ENCODE data around the gene EMC8.

The EMC8 gene

DNA sequence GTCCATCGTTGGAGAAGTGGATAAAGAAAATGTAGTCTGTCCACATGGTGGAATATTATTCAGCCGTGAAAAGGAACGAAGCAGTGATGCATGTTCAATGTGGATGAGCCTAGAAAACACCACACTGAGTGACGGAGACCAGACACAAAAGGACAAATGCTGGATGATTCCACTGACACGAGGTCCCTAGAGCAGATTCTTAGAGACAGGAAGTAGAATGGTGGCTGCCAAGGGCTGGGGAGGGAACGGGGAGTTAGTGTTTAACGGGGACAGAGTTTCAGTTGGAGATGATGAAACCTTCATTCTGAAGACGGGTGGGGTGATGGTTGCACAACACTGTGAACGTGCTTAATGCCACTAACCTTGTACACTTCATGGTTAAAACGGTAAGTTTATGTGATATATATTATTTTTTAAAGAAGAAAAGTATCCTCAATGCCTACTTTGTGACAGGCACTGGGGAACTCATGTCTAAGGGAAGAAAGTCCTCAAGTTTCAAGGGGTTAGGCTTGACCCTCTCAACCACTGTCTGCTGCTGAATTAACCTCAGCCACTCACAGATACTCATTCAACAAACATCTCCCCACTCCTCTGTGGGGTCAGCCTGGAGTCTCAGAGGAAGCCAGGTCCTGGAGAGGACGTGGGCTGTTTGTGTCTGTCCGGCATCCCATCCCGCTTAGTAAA lies 66.0 kb downstream of the EMC8 start:
- TF ChIP-seq FOXP2 (optimal IDR thresholded peaks at IDR 0.05; ENCODE audit: control extremely low read depth, extremely low read length, insufficient read depth) = no peak
- TF ChIP-seq EZH2 (IDR thresholded peaks at IDR 0.05) = no peak
- no peak for TF ChIP-seq POLR2AphosphoS5 (IDR thresholded peaks at IDR 0.05; ENCODE audit: borderline replicate concordance, low read depth, low read length)
- Histone ChIP-seq H3K9ac (ENCODE audit: insufficient read length) (no peak overlapping the region), H3K4me3 (no peak overlapping the region), H3K36me3 (ENCODE audit: insufficient read depth, low read length) (no peaks in the 10 kb centered on the region), H3K9me3 (ENCODE audit: low read depth, low read length) (no peaks in the 10 kb centered on the region), H3K27ac (no peak overlapping the region)
- no peak for DNase-seq (ENCODE audit: low read depth, low spot score)

DNA sequence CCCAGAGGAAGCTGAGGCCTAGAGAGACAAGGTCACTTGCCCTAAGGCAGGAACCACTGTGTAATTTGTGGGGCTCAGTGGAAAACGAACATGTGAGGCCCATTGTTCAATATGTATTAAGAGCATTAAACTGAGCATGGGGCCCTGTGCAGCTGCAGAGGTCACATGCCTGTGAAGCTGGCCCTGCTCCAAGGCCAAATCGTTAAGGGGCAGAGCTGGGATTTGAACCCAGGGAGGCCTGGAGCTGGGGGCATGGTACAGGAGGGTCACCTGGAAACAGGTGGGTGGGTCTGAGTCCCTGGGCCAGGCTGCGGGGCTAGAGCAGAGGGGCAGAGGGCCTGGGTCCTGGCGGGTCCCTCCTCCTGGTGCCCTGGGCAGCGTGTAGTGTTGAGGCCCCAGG lies 68.2 kb downstream of the EMC8 start:
- Histone ChIP-seq H3K27ac (no peak overlapping the region), H3K4me3 (no peak overlapping the region), H3K9ac (ENCODE audit: insufficient read length) (no peak overlapping the region), H3K9me3 (ENCODE audit: low read depth, low read length) (no peaks in the 10 kb centered on the region), H3K36me3 (ENCODE audit: insufficient read depth, low read length) (no peaks in the 10 kb centered on the region)
- no peak for DNase-seq (ENCODE audit: low read depth, low spot score)
- TF ChIP-seq EZH2 (IDR thresholded peaks at IDR 0.05) (no peak), FOXP2 (optimal IDR thresholded peaks at IDR 0.05; ENCODE audit: control extremely low read depth, extremely low read length, insufficient read depth) (no peak), POLR2AphosphoS5 (IDR thresholded peaks at IDR 0.05; ENCODE audit: borderline replicate concordance, low read depth, low read length) (no peak)

DNA sequence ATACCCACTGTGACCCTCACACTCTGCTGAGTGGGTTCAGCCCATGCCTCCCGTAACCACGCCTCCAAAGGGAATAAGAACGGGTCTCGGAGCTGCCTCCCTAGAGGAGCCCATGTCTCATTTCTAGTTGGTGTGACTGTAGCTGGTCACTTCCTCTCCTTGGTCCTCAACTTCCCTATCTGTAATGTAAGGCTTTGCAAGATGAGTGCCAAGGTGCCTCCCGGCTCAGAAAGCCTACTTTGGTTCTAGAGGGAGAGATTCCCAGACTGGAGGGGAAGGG lies 69.2 kb downstream of the EMC8 start:
- DNase-seq (ENCODE audit: low read depth, low spot score) = no peak
- TF ChIP-seq FOXP2 (optimal IDR thresholded peaks at IDR 0.05; ENCODE audit: control extremely low read depth, extremely low read length, insufficient read depth) (no peak), EZH2 (IDR thresholded peaks at IDR 0.05) (no peak), POLR2AphosphoS5 (IDR thresholded peaks at IDR 0.05; ENCODE audit: borderline replicate concordance, low read depth, low read length) (no peak)
- Histone ChIP-seq H3K4me3 (no peak overlapping the region), H3K27ac (no peak overlapping the region), H3K9ac (ENCODE audit: insufficient read length) (no peak overlapping the region), H3K9me3 (ENCODE audit: low read depth, low read length) (no peaks in the 10 kb centered on the region), H3K36me3 (ENCODE audit: insufficient read depth, low read length) (no peaks in the 10 kb centered on the region)

DNA sequence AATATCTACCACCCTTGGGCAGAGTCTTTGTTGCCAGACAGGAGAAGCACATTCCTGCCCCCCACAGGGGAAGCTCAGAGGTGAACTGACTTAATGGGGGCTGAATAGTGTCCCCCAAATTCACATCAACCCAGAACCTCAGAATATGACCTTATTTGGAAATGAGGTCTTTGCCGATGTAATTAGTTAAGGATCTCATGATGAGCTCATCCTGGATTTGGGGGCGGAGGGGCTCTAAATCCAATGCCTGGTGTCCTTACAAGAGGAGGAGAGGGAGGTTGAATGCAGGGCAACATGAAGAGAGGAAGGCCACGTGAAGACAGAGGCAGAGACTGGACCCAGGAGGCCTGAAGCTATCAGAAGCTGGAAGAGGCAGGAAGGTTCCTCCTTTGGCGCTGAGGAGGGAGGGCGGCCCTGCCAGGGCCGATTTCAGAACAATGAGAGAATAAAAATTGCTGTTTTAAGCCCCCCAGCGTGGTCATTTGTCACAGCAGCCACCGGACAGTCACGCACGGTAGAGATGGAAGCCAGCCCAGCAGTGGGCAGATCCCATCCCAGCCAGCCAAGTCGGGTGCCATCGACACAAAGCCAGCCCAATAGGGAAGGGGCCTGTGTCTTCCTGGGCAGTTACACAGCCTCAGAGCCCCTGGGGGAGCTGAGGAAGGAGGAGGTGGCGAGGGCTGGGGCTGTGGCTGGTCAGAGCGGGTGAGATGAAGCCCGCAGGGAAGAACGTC lies 69.7 kb downstream of the EMC8 start:
- Histone ChIP-seq H3K9me3 (ENCODE audit: low read depth, low read length) (no peaks in the 10 kb centered on the region), H3K27ac (no peak overlapping the region), H3K4me3 (no peak overlapping the region), H3K9ac (ENCODE audit: insufficient read length) (no peak overlapping the region), H3K36me3 (ENCODE audit: insufficient read depth, low read length) (no peaks in the 10 kb centered on the region)
- no peak for TF ChIP-seq EZH2 (IDR thresholded peaks at IDR 0.05)
- no peak for TF ChIP-seq POLR2AphosphoS5 (IDR thresholded peaks at IDR 0.05; ENCODE audit: borderline replicate concordance, low read depth, low read length)
- TF ChIP-seq FOXP2 (optimal IDR thresholded peaks at IDR 0.05; ENCODE audit: control extremely low read depth, extremely low read length, insufficient read depth) = no peak
- DNase-seq (ENCODE audit: low read depth, low spot score) = no peak

DNA sequence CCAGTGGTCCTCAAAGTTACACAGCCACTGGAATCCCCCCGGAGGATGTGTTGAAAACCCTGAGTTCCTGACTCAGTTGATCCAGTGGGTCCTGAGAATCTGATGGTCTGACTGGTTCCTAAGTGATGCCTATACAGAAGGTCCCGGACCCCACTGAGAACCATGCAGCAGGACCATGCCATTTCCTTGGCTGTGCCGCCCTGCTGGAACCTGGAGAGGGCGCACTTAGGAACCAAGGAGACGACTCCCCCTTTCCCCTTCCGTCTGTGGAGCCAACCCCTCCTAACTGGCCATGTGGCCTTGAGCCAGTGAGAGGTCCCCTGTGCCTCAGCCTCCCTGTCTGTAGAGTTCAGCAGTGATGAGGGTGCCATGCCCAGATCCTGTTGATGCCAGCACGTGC lies 70.5 kb downstream of the EMC8 start:
- Histone ChIP-seq H3K36me3 (ENCODE audit: insufficient read depth, low read length) (no peaks in the 10 kb centered on the region), H3K9ac (ENCODE audit: insufficient read length) (no peak overlapping the region), H3K27ac (no peak overlapping the region), H3K9me3 (ENCODE audit: low read depth, low read length) (no peaks in the 10 kb centered on the region), H3K4me3 (no peak overlapping the region)
- no peak for DNase-seq (ENCODE audit: low read depth, low spot score)
- TF ChIP-seq FOXP2 (optimal IDR thresholded peaks at IDR 0.05; ENCODE audit: control extremely low read depth, extremely low read length, insufficient read depth) = no peak
- no peak for TF ChIP-seq POLR2AphosphoS5 (IDR thresholded peaks at IDR 0.05; ENCODE audit: borderline replicate concordance, low read depth, low read length)
- no peak for TF ChIP-seq EZH2 (IDR thresholded peaks at IDR 0.05)

Measured in SK-N-MC (cell line).